GM18951 (cell line): ENCODE measurements around the gene MAD1L1.
"Not testable (repeated sequence)": the region's sequence is repeated elsewhere in the genome, so short reads cannot be mapped to it uniquely, and the experiment has no call there.

Experiments used
- POLR2A ChIP-seq: IDR thresholded peaks from 4 replicates; pipeline ENCODE4 v1.6.1; 2011; ENCODE audit warnings: mild to moderate bottlenecking; ENCODE audit not compliant: insufficient read length, insufficient read depth; ENCODE audit errors: extremely low read depth
- in situ Hi-C: fragments of 300-500 bp; cut with MboI; formaldehyde crosslinking; loops from one replicate; pipeline ENCODE4 v1.12.0; 2022; ENCODE audit warnings: low sequenced_read_pairs, mixed read lengths, inconsistent platforms; ENCODE audit not compliant: unreplicated experiment

MAD1L1 gene

GRCh38 chr7:2269991-2270460, 37.3 kb upstream of the MAD1L1 start:
- in situ Hi-C loops = no loop called here
- TF ChIP-seq POLR2A = no peak

- in situ Hi-C loops = not testable (repeated sequence)
Observed at GRCh38 chr7:2269089-2269990, 36.6 kb upstream of the MAD1L1 start.

- no peak for TF ChIP-seq POLR2A
- in situ Hi-C loops = no loop called here
Observed at GRCh38 chr7:2266911-2267310, 34.2 kb upstream of the MAD1L1 start.

GRCh38 chr7:2264158-2264557, 31.4 kb upstream of the MAD1L1 start:
- no peak for TF ChIP-seq POLR2A
- in situ Hi-C loops = no loop called here

- in situ Hi-C loops = no loop called here
- TF ChIP-seq POLR2A = no peak
Observed at GRCh38 chr7:2263176-2263575, 30.4 kb upstream of the MAD1L1 start.

- in situ Hi-C loops = no loop called here
- peak; percentile 21 for TF ChIP-seq POLR2A
Observed at GRCh38 chr7:2261611-2262010, 28.9 kb upstream of the MAD1L1 start.

- in situ Hi-C loops = no loop called here
- no peak for TF ChIP-seq POLR2A
Observed at GRCh38 chr7:2260820-2261219, 28.1 kb upstream of the MAD1L1 start.

GRCh38 chr7:2259480-2259879, 26.7 kb upstream of the MAD1L1 start:
- no peak for TF ChIP-seq POLR2A
- in situ Hi-C loops = no loop called here

GRCh38 chr7:2258661-2259365, 26.1 kb upstream of the MAD1L1 start:
- in situ Hi-C loops = no loop called here
- no peak for TF ChIP-seq POLR2A

GRCh38 chr7:2257651-2258050, 24.9 kb upstream of the MAD1L1 start:
- in situ Hi-C loops = no loop called here
- TF ChIP-seq POLR2A = no peak

- in situ Hi-C loops = no loop called here
- no peak for TF ChIP-seq POLR2A
Observed at GRCh38 chr7:2257046-2257551, 24.4 kb upstream of the MAD1L1 start.

GRCh38 chr7:2256306-2257045, 23.7 kb upstream of the MAD1L1 start:
- in situ Hi-C loops = no loop called here
- no peak for TF ChIP-seq POLR2A
